GM19455 (cell line): ENCODE data around the gene LYZL4.

Experiments
- ATAC-seq: cut with Tn5 transposase; IDR thresholded peaks from one replicate; pipeline ENCODE4 v1.9.1; 2021; ENCODE audit not compliant: unreplicated experiment

The LYZL4 gene

GRCh38 chr3:42410370-42411131 lies at the start of gene LYZL4:
TSS of gene LYZL4 (minus strand) at chr3:42410610. CDS start at chr3:42407251, 3,359 bp downstream.
- ATAC-seq, result no peak

- no peak for ATAC-seq
Observed at GRCh38 chr3:42459151-42459550, 48.7 kb upstream of the LYZL4 start.

- ATAC-seq, result no peak
Observed at GRCh38 chr3:42456211-42456610, 45.8 kb upstream of the LYZL4 start.

GRCh38 chr3:42451546-42452230 lies 41.3 kb upstream of the LYZL4 start:
- no peak for ATAC-seq

GRCh38 chr3:42451116-42451515 lies 40.7 kb upstream of the LYZL4 start:
- no peak for ATAC-seq

GRCh38 chr3:42450567-42450966 lies 40.2 kb upstream of the LYZL4 start:
- no peak for ATAC-seq

- no peak for ATAC-seq
Observed at GRCh38 chr3:42447481-42447880, 37.1 kb upstream of the LYZL4 start.

GRCh38 chr3:42446111-42447050 lies 36.0 kb upstream of the LYZL4 start:
- ATAC-seq, result no peak

GRCh38 chr3:42443819-42444436 lies 33.5 kb upstream of the LYZL4 start:
- ATAC-seq, result peak; percentile 82

GRCh38 chr3:42443292-42443691 lies 32.9 kb upstream of the LYZL4 start:
- ATAC-seq, result no peak

GRCh38 chr3:42442640-42443039 lies 32.2 kb upstream of the LYZL4 start:
- ATAC-seq, result no peak

- ATAC-seq, result no peak
Observed at GRCh38 chr3:42441791-42442190, 31.4 kb upstream of the LYZL4 start.

- ATAC-seq, result no peak
Observed at GRCh38 chr3:42440924-42441323, 30.5 kb upstream of the LYZL4 start.

GRCh38 chr3:42439261-42440115 lies 29.1 kb upstream of the LYZL4 start:
- no peak for ATAC-seq

- no peak for ATAC-seq
Observed at GRCh38 chr3:42438758-42439157, 28.3 kb upstream of the LYZL4 start.

- ATAC-seq, result no peak
Observed at GRCh38 chr3:42438193-42438592, 27.8 kb upstream of the LYZL4 start.

- no peak for ATAC-seq
Observed at GRCh38 chr3:42434777-42435380, 24.5 kb upstream of the LYZL4 start.

GRCh38 chr3:42432485-42432884 lies 22.1 kb upstream of the LYZL4 start:
- ATAC-seq, result no peak

GRCh38 chr3:42430781-42431532 lies 20.5 kb upstream of the LYZL4 start:
- no peak for ATAC-seq
